RWPE2 (cell line): ENCODE data around the gene E2F3.

Experiments used
- ATAC-seq: fragments of 200-7000 bp; cut with Tn5 transposase; 3 replicates; pipeline ENCODE4 v1.9.1; 2021; ENCODE audit warnings: low read depth
- DNase-seq: peaks from one replicate; pipeline ENCODE4 v3.0.0-alpha.2; 2020; ENCODE audit warnings: low spot score
- H3K27ac ChIP-seq: fragments of 450-650 bp; 2 replicates; pipeline ENCODE4 v1.5.1; 2017; ENCODE audit warnings: mild to moderate bottlenecking; ENCODE audit not compliant: poor library complexity, severe bottlenecking
- H3K27me3 ChIP-seq: fragments of 250-450 bp; sonication (Bioruptor Pico); 2 replicates; pipeline ENCODE4 v1.5.1; 2021; ENCODE audit warnings: mild to moderate bottlenecking, moderate library complexity; ENCODE audit not compliant: insufficient read depth, poor library complexity, severe bottlenecking
- H3K36me3 ChIP-seq: fragments of 250-450 bp; sonication (Bioruptor Pico); 2 replicates; pipeline ENCODE4 v1.5.1; 2020; ENCODE audit warnings: low read depth, mild to moderate bottlenecking, moderate library complexity
- H3K4me1 ChIP-seq: fragments of 250-450 bp; sonication (Bioruptor Pico); 2 replicates; pipeline ENCODE4 v1.5.1; 2021; ENCODE audit warnings: mild to moderate bottlenecking, moderate library complexity; ENCODE audit not compliant: insufficient read depth, poor library complexity, severe bottlenecking
- H3K4me3 ChIP-seq: fragments of 250-450 bp; sonication (Bioruptor Pico); 2 replicates; pipeline ENCODE4 v1.5.1; 2021; ENCODE audit warnings: mild to moderate bottlenecking, moderate library complexity; ENCODE audit not compliant: severe bottlenecking
- H3K9me3 ChIP-seq: fragments of 250-450 bp; sonication (Bioruptor Pico); 2 replicates; pipeline ENCODE4 v1.5.1; 2021; ENCODE audit warnings: mild to moderate bottlenecking, moderate library complexity; ENCODE audit not compliant: severe bottlenecking
- TF ChIP-seq, protein P1 (sequence below): fragments of 450-650 bp; IDR thresholded peaks from one replicate; pipeline ENCODE4 v1.5.1; 2017; ENCODE audit warnings: mild to moderate bottlenecking, moderate library complexity; ENCODE audit not compliant: poor library complexity, severe bottlenecking

Gene E2F3

DNA sequence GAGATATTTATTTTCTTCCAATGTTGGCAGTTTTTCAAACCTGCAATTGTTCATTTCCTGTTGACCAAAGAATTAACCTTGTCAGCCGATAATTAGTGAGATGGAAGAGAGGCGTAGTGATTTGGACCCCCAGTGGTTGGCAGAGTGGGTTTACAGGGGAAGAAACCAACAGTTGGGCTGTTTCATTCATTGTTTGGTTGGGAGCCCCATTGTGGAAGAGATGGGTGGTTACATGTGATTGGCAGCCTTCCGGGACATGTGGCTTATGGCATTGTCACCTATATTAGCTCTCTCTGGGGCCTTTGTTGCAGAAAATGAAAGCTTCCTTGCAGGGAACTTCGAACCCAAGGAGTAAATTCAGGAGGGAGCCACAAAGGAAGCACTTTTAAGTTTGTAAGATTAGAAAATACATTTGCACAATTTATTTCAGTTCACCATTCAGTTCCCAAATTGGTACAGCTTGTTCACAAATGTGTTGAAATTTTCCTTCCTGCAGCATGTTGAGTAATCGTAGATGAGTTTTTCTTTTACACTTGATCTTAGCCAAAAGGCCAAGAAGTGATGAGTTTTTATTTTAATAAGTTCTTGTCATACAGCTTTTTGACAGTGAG lies 82.3 kb downstream of the E2F3 start:
- no peaks in the 10 kb centered on the region for H3K4me1 ChIP-seq
- H3K9me3 ChIP-seq = no peaks in the 10 kb centered on the region
- TF ChIP-seq, protein P1, sequence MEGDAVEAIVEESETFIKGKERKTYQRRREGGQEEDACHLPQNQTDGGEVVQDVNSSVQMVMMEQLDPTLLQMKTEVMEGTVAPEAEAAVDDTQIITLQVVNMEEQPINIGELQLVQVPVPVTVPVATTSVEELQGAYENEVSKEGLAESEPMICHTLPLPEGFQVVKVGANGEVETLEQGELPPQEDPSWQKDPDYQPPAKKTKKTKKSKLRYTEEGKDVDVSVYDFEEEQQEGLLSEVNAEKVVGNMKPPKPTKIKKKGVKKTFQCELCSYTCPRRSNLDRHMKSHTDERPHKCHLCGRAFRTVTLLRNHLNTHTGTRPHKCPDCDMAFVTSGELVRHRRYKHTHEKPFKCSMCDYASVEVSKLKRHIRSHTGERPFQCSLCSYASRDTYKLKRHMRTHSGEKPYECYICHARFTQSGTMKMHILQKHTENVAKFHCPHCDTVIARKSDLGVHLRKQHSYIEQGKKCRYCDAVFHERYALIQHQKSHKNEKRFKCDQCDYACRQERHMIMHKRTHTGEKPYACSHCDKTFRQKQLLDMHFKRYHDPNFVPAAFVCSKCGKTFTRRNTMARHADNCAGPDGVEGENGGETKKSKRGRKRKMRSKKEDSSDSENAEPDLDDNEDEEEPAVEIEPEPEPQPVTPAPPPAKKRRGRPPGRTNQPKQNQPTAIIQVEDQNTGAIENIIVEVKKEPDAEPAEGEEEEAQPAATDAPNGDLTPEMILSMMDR = no peak
- H3K27ac ChIP-seq = no peak overlapping the region
- DNase-seq (no peak), ATAC-seq (no peak)
- peaks cover 91% of the 10 kb centered on the region for H3K36me3 ChIP-seq
- no peaks in the 10 kb centered on the region for H3K27me3 ChIP-seq
- H3K4me3 ChIP-seq = no peak overlapping the region

DNA sequence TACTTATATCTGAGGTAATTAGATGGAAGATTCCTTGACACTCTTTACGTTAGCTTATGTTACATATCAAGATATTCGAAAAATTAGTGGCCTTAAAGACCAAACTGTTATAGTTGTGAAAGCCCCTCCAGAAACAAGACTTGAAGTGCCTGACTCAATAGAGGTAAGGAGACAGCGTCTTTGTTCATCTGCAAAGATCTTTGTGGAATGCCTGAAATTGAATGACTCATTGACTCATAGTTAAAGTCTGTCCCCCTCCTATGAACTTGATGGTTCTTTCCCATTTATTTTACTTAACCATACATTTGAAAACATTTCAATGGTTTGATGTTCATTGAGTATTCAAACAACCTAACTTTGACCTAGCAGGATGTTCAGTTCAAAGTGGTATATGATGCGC lies 85.0 kb downstream of the E2F3 start:
- Histone ChIP-seq H3K27me3 (no peaks in the 10 kb centered on the region), H3K27ac (no peak overlapping the region), H3K36me3 (peaks cover 84% of the 10 kb centered on the region), H3K4me3 (no peak overlapping the region), H3K9me3 (no peaks in the 10 kb centered on the region), H3K4me1 (no peaks in the 10 kb centered on the region)
- TF ChIP-seq, protein P1 = no peak
- no peak for DNase-seq
- ATAC-seq = no peak

DNA sequence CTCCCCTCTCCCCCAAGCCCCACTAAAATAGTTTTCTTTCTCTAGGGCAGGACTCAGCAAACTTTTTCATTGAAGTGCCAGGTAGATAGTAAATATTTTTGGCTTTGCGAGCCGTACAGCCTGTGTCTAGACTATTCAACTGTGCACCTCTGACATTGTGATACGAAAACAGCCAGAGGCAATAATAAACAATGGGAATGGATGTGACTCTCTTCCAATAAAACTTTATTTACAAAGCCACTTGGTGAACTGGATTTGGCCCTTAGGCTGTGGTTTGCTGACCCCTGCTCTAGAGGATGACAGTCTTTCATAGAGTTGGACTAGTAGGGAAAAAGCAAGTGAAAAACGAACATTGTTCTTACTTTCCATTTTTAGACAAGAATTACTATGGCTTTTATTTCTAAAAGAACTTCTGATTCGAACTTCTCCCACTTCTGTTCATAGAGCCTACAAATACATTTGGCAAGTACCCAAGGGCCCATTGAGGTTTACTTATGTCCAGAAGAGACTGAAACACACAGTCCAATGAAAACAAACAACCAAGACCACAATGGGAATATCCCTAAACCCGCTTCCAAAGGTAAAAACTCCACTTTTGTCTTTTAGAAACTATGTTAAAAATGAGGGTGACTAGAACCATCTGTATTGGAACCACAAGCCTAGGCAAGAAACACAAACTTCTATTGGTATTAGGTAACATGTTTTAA lies 86.1 kb downstream of the E2F3 start:
- DNase-seq (no peak), ATAC-seq (no peak)
- H3K4me1 ChIP-seq = no peaks in the 10 kb centered on the region
- no peak overlapping the region for H3K4me3 ChIP-seq
- peaks cover 79% of the 10 kb centered on the region for H3K36me3 ChIP-seq
- no peak overlapping the region for H3K27ac ChIP-seq
- no peaks in the 10 kb centered on the region for H3K9me3 ChIP-seq
- no peaks in the 10 kb centered on the region for H3K27me3 ChIP-seq
- TF ChIP-seq, protein P1 = no peak

DNA sequence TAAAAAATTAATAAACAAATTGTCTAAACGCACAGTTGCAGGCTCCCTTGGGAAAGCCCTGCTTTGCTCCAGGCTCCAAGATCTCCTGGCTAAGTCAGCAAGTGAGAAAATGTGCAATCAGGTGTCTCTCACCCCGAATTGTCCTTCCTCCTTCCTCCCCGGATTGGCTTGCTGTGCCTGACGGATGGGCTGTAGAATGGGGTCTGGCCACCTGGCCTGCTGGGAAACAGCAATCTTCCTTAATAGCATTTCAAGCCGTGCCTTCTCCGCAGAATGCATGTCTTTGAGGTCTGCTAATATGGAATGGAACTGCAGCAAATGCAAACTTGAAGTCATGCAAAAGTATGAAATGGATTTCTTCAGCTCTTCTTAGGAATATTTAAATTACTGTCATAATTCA lies 88.9 kb downstream of the E2F3 start:
- ATAC-seq = no peak
- TF ChIP-seq, protein P1 = no peak
- H3K27me3 ChIP-seq = no peaks in the 10 kb centered on the region
- H3K27ac ChIP-seq = no peak overlapping the region
- H3K4me1 ChIP-seq = no peaks in the 10 kb centered on the region
- no peak overlapping the region for H3K4me3 ChIP-seq
- no peak for DNase-seq
- peaks cover 56% of the 10 kb centered on the region for H3K36me3 ChIP-seq
- no peaks in the 10 kb centered on the region for H3K9me3 ChIP-seq

DNA sequence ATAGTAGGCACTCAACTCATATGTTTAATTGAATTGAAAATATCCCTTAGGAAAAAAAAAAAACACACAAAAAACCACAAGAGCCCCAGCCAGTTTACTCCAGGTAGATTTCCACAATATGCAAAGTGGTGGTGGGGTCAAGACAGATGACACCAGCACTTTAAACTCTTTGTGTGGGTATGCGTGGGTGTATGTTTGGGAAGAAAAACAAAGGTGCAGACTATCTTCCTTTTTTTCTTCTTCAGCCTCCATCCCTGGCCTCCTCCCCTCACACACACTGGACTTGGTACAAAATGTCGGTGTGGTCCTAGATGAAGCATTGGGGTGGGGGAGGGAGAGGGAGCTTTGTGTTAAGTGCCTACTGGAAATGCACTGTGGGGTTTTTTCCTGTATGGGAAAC lies 90.4 kb downstream of the E2F3 start:
- Histone ChIP-seq H3K4me3 (no peak overlapping the region), H3K4me1 (no peaks in the 10 kb centered on the region), H3K36me3 (peaks cover 41% of the 10 kb centered on the region), H3K27me3 (no peaks in the 10 kb centered on the region), H3K27ac (no peak overlapping the region), H3K9me3 (no peaks in the 10 kb centered on the region)
- no peak for DNase-seq
- no peak for ATAC-seq
- TF ChIP-seq, protein P1 = no peak
